ENCODE results near the gene ZNF784. TPM values are rescaled to one million over a fixed set of nuclear protein-coding genes. Genes with fewer than 3 reads are reported as not detected.

The ZNF784 gene
- total RNA-seq, 3 donors from 2014 or later (not counting 1 experiment from before 2014, with no cell fraction given): 6.4 to 7.9 (median 7.1) TPM

DNA sequence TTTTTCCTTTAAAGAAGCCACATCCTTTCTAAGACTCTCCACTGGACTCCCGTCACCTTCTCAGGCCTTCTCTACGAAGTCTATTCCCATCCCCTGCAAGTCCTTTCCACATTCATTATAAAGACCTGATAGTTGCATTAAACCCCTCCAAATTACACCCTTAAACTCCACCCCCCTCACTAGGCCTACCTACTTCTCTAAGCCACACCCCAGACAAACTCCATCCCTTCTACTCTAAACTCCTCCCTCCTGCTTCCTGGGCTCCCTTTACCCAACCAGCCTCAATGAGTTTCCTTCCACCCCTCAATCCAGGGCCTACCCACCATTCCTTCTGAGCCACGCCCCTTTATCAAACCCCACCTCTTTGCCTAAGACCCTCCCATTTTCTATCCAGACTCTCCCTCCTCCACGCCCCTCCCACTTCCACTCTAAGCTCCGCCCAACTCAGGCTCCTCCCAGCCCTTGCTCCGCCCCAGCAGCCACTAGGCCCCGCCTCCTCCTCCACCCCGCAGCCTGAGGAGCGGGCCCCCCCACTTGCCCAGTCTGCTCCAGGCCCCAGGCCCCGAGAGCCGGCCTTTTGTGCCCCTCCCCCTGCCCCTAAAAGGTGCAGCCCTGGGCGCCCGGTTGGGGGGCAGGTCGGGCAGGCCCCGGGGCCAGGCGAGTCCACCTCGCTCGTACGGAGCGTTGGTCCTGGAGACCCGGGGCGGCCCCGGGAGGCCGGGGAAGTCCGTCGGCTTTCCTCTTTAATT is 25.5 kb downstream of the ZNF784 start:
- Mint-ChIP-seq H3K4me3 (peak overlapping the region; percentile 96), H3K4me1 (peaks cover 19 to 35% of the 10 kb centered on the region in 2 donors), H3K36me3 (no peaks in the 10 kb centered on the region), H3K27ac (peak overlapping the region; percentile 96 to 99), H3K9me3 (no peaks in the 10 kb centered on the region), H3K27me3 (ENCODE audit: low read depth in 2 of 2) (no peaks in the 10 kb centered on the region)
- peaks cover 5% of the 10 kb centered on the region for H3K36me3 ChIP-seq (ENCODE audit: control insufficient read depth, insufficient read depth, low read length)
- peaks cover 19% of the 10 kb centered on the region for H3K4me1 ChIP-seq (ENCODE audit: control insufficient read depth, insufficient read depth, low read length)
- peak overlapping the region; percentile 100 for H3K27ac ChIP-seq (ENCODE audit: low read length)
- H3K9me3 ChIP-seq (ENCODE audit: control insufficient read depth, insufficient read depth, low read length): no peaks in the 10 kb centered on the region
- WGBS (ENCODE audit: insufficient coverage): 7% methylated on average over 26 of the region's 26 CpGs
- TF ChIP-seq, protein P1, sequence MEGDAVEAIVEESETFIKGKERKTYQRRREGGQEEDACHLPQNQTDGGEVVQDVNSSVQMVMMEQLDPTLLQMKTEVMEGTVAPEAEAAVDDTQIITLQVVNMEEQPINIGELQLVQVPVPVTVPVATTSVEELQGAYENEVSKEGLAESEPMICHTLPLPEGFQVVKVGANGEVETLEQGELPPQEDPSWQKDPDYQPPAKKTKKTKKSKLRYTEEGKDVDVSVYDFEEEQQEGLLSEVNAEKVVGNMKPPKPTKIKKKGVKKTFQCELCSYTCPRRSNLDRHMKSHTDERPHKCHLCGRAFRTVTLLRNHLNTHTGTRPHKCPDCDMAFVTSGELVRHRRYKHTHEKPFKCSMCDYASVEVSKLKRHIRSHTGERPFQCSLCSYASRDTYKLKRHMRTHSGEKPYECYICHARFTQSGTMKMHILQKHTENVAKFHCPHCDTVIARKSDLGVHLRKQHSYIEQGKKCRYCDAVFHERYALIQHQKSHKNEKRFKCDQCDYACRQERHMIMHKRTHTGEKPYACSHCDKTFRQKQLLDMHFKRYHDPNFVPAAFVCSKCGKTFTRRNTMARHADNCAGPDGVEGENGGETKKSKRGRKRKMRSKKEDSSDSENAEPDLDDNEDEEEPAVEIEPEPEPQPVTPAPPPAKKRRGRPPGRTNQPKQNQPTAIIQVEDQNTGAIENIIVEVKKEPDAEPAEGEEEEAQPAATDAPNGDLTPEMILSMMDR (IDR thresholded peaks at IDR 0.05): no peak
- peak overlapping the region; percentile 94 for H3K4me3 ChIP-seq (ENCODE audit: low read length)
- H3K27me3 ChIP-seq (ENCODE audit: control insufficient read depth, insufficient read depth, low read length): no peaks in the 10 kb centered on the region
- DNase-seq (peak; percentile 95 to 96), ATAC-seq (peak; percentile 77 to 92 (median 80))
- intact Hi-C loops (cut with micrococcal nuclease): loop anchor here (1.0 kb wide), 3 partner anchors 12 to 123 kb away; partner anchors contain the start of genes ZNF628 and ZNF784

DNA sequence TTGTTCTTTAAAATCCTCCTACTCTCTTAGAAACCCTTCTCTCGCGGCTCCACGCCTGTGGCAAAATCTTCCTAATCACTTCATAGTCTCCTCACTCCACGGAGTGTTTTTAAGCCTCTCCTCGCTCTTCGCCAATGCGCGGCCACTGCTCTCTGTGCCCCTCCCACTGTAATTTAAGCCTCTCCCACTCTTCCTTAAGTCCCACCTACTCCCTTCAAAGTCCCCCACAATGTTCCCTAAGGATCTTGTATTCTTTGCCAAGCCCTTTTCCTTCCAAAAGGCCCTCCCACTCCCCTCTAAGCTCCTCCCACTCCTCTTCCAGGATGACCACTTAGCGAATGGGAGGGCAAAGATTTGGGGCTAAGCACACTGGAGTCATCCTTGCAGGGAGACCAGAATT is 26.3 kb downstream of the ZNF784 start:
- no peak for DNase-seq
- Mint-ChIP-seq H3K36me3 (no peaks in the 10 kb centered on the region), H3K4me3 (no peak overlapping the region), H3K9me3 (no peaks in the 10 kb centered on the region), H3K27me3 (ENCODE audit: low read depth in 2 of 2) (no peaks in the 10 kb centered on the region), H3K27ac (peak overlapping the region; percentile 96 to 99), H3K4me1 (peaks cover 12 to 28% of the 10 kb centered on the region in 2 donors)
- no peak overlapping the region for H3K27ac ChIP-seq (ENCODE audit: low read length)
- 97% methylated on average over 9 of the region's 9 CpGs for WGBS (ENCODE audit: insufficient coverage)
- H3K4me1 ChIP-seq (ENCODE audit: control insufficient read depth, insufficient read depth, low read length): peaks cover 17% of the 10 kb centered on the region
- no peak for ATAC-seq
- H3K27me3 ChIP-seq (ENCODE audit: control insufficient read depth, insufficient read depth, low read length): no peaks in the 10 kb centered on the region
- H3K9me3 ChIP-seq (ENCODE audit: control insufficient read depth, insufficient read depth, low read length): no peaks in the 10 kb centered on the region
- intact Hi-C loops (cut with micrococcal nuclease): no loop called here
- TF ChIP-seq, protein P1 (IDR thresholded peaks at IDR 0.05): no peak
- H3K36me3 ChIP-seq (ENCODE audit: control insufficient read depth, insufficient read depth, low read length): peaks cover 5% of the 10 kb centered on the region
- no peak overlapping the region for H3K4me3 ChIP-seq (ENCODE audit: low read length)

DNA sequence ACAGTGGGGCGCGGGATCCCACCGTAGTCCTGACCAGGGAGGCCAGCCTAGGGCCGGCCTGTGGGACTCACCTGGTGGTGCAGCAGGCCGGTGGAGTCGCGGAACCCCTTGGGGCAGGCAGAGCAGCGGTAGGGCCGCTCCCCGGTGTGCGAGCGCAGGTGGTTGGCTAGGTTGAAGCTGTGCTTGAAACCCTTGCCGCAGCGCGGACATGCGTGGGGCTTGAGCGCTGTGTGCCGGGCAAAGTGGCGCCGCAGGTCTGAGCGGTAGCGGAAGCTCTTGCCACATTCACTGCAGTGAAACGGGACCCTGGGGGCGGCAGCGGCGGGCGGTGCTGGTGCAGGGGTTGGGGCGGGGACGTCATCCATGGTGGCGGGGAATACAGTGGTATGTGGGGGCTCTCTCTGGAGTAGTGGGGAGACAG is 26.9 kb downstream of the ZNF784 start:
- TF ChIP-seq, protein P1 (IDR thresholded peaks at IDR 0.05): no peak
- peak overlapping the region in 1 of 2 donors; percentile 99 for H3K27ac Mint-ChIP-seq
- Histone ChIP-seq H3K27ac (ENCODE audit: low read length) (no peak overlapping the region), H3K36me3 (ENCODE audit: control insufficient read depth, insufficient read depth, low read length) (peaks cover 5% of the 10 kb centered on the region), H3K4me3 (ENCODE audit: low read length) (no peak overlapping the region), H3K4me1 (ENCODE audit: control insufficient read depth, insufficient read depth, low read length) (peaks cover 17% of the 10 kb centered on the region), H3K27me3 (ENCODE audit: control insufficient read depth, insufficient read depth, low read length) (no peaks in the 10 kb centered on the region), H3K9me3 (ENCODE audit: control insufficient read depth, insufficient read depth, low read length) (no peaks in the 10 kb centered on the region)
- no peaks in the 10 kb centered on the region for H3K9me3 Mint-ChIP-seq
- no peaks in the 10 kb centered on the region for H3K27me3 Mint-ChIP-seq (ENCODE audit: low read depth in 2 of 2)
- no peak overlapping the region for H3K4me3 Mint-ChIP-seq
- H3K4me1 Mint-ChIP-seq: peaks cover 12 to 28% of the 10 kb centered on the region in 2 donors
- 97% methylated on average over 26 of the region's 30 CpGs for WGBS (ENCODE audit: insufficient coverage)
- ATAC-seq (no peak), DNase-seq (no peak)
- no peaks in the 10 kb centered on the region for H3K36me3 Mint-ChIP-seq
- intact Hi-C loops (cut with micrococcal nuclease): no loop called here

Data from natural killer cell (primary cell).